ENCODE data around the gene CYP46A1. TPM values are rescaled to one million over a fixed set of nuclear protein-coding genes. Genes with fewer than 3 reads are reported as not detected.

Gene CYP46A1
- total and polyA plus RNA-seq, 10 donors: 0.11 to 0.85 (median 0.32) TPM

- no peak overlapping the region for H3K4me3 ChIP-seq
- no peak overlapping the region for H3K27ac ChIP-seq
- WGBS, 5 donors: 90 to 100% (median 96%) methylated on average over 2 of the region's 2 CpGs
- DNase-seq: no peak
- no peak for TF ChIP-seq POLR2AphosphoS5 (IDR thresholded peaks at IDR 0.05)
- TF ChIP-seq POLR2A (IDR thresholded peaks at IDR 0.05): no peak
- peaks cover 6 to 41% (median 24%) of the 10 kb centered on the region in 8 donors for H3K9me3 ChIP-seq
- no peaks in the 10 kb centered on the region for H3K36me3 ChIP-seq
- no peaks in the 10 kb centered on the region for H3K4me1 ChIP-seq
- intact Hi-C loops (cut with DNase I; ENCODE audit: low total_unique reads): no loop called here
- H3K27me3 ChIP-seq (replicated peaks in 1 of 7): peaks cover 0 to 6% (median 0%) of the 10 kb centered on the region in 7 donors
Measured at GRCh38 chr14:99707420-99707819, 23.3 kb downstream of the CYP46A1 start.

DNA sequence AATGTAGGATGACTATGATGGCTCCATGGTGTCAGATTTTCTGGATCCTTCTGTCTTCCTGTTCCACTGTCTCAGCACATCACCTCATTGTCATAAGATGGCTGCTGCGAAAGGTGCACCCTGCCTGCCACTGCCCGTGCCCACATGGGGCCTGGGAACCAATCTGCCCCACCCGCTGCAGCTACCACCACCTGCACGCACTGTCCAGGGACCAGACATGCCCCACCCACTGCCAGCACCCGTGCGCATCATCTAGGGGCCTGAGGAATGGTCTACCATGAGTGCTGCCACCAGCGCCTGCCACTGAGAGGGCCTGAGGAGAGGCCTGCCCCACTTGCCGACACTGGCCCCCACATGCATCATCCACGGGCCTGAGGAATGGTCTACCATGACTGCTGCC lies 23.8 kb downstream of the CYP46A1 start:
- intact Hi-C loops (cut with DNase I; ENCODE audit: low total_unique reads): no loop called here
- Histone ChIP-seq H3K4me1 (no peaks in the 10 kb centered on the region), H3K9me3 (peaks cover 6 to 36% (median 20%) of the 10 kb centered on the region in 8 donors), H3K4me3 (no peak overlapping the region), H3K27me3 (replicated peaks in 1 of 7) (peaks cover 0 to 6% (median 0%) of the 10 kb centered on the region in 7 donors), H3K36me3 (no peaks in the 10 kb centered on the region), H3K27ac (no peak overlapping the region)
- 90 to 97% (median 93%) methylated on average over 5 to 9 of the region's 9 CpGs for WGBS, 5 donors
- TF ChIP-seq POLR2AphosphoS5 (IDR thresholded peaks at IDR 0.05) (no peak), CTCF (IDR thresholded peaks at IDR 0.05 in 8 of 11, conservative IDR thresholded peaks at IDR 0.05 in 3 of 11) (no peak), POLR2A (IDR thresholded peaks at IDR 0.05) (no peak)
- no peak for DNase-seq

- 49 to 89% (median 79%) methylated on average over 3 to 7 of the region's 7 CpGs for WGBS, 5 donors
- peaks cover 0 to 6% (median 0%) of the 10 kb centered on the region in 7 donors for H3K27me3 ChIP-seq (replicated peaks in 1 of 7)
- no peaks in the 10 kb centered on the region for H3K36me3 ChIP-seq
- intact Hi-C loops (cut with DNase I; ENCODE audit: low total_unique reads): no loop called here
- no peaks in the 10 kb centered on the region for H3K4me1 ChIP-seq
- no peak for DNase-seq
- TF ChIP-seq CTCF (IDR thresholded peaks at IDR 0.05 in 8 of 11, conservative IDR thresholded peaks at IDR 0.05 in 3 of 11) (no peak), POLR2AphosphoS5 (IDR thresholded peaks at IDR 0.05) (no peak), POLR2A (IDR thresholded peaks at IDR 0.05) (no peak)
- H3K4me3 ChIP-seq: no peak overlapping the region
- peaks cover 3 to 31% (median 15%) of the 10 kb centered on the region in 8 donors for H3K9me3 ChIP-seq
- no peak overlapping the region for H3K27ac ChIP-seq
Measured at GRCh38 chr14:99708449-99708848, 24.4 kb downstream of the CYP46A1 start.

DNA sequence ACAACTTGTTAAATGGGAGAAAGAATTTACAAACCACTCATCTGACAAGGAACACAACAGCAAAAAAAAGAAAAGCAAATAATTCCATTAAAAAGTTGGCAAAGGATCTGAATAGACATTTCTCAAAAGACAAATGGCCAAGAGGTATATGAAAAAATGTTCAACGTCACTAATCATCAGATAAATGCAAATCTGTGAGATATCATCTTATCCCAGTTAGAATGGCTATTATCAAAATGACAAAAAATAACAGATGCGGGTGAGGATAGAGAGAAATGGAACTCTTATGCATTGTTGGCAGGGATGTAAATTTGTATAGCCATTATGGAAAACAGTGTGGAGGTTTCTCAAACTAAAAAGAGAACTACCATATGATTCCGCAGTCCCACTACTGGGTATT lies 29.9 kb downstream of the CYP46A1 start:
- H3K4me1 ChIP-seq: no peaks in the 10 kb centered on the region
- H3K36me3 ChIP-seq: no peaks in the 10 kb centered on the region
- peaks cover 0 to 12% (median 0%) of the 10 kb centered on the region in 7 donors for H3K27me3 ChIP-seq (replicated peaks in 1 of 7)
- no peak overlapping the region for H3K27ac ChIP-seq
- 84 to 98% (median 92%) methylated on average over 3 of the region's 3 CpGs for WGBS, 5 donors
- H3K9me3 ChIP-seq: peaks cover 0 to 12% (median 0%) of the 10 kb centered on the region in 8 donors
- no peak for DNase-seq
- H3K4me3 ChIP-seq: no peak overlapping the region
- intact Hi-C loops (cut with DNase I; ENCODE audit: low total_unique reads): no loop called here
- TF ChIP-seq POLR2A (IDR thresholded peaks at IDR 0.05) (no peak), CTCF (IDR thresholded peaks at IDR 0.05 in 8 of 11, conservative IDR thresholded peaks at IDR 0.05 in 3 of 11) (no peak), POLR2AphosphoS5 (IDR thresholded peaks at IDR 0.05) (no peak)
